Measurements from ENCODE around the gene ARHGAP26.

The ARHGAP26 gene

GRCh38 chr5:143234162-143234842 lies 464.1 kb downstream of the ARHGAP26 start:
- no peak for DNase-seq

GRCh38 chr5:143235423-143235822 lies 465.2 kb downstream of the ARHGAP26 start:
- DNase-seq, result no peak

- DNase-seq, result no peak
Measured at GRCh38 chr5:143236682-143237081, 466.5 kb downstream of the ARHGAP26 start.

GRCh38 chr5:143237664-143238063 lies 467.5 kb downstream of the ARHGAP26 start:
- no peak for DNase-seq

GRCh38 chr5:143238620-143239019 lies 468.4 kb downstream of the ARHGAP26 start:
- no peak for DNase-seq

GRCh38 chr5:143239882-143240518 lies 469.8 kb downstream of the ARHGAP26 start:
- no peak for DNase-seq

GRCh38 chr5:143241892-143242291 lies 471.7 kb downstream of the ARHGAP26 start:
- no peak for DNase-seq

- DNase-seq, result no peak
Measured at GRCh38 chr5:143243103-143243502, 472.9 kb downstream of the ARHGAP26 start.

- no peak for DNase-seq
Measured at GRCh38 chr5:143244000-143244736, 474.0 kb downstream of the ARHGAP26 start.

- DNase-seq, result no peak
Measured at GRCh38 chr5:143244990-143245389, 474.8 kb downstream of the ARHGAP26 start.

- DNase-seq, result no peak
Measured at GRCh38 chr5:143245929-143246561, 475.9 kb downstream of the ARHGAP26 start.

GRCh38 chr5:143247134-143247815 lies 477.1 kb downstream of the ARHGAP26 start:
- no peak for DNase-seq

- DNase-seq, result no peak
Measured at GRCh38 chr5:143248391-143248790, 478.2 kb downstream of the ARHGAP26 start.

- DNase-seq, result no peak
Measured at GRCh38 chr5:143248822-143249579, 478.8 kb downstream of the ARHGAP26 start.

GRCh38 chr5:143249851-143250250 lies 479.7 kb downstream of the ARHGAP26 start:
- no peak for DNase-seq

- no peak for DNase-seq
Measured at GRCh38 chr5:143251190-143251589, 481.0 kb downstream of the ARHGAP26 start.

- no peak for DNase-seq
Measured at GRCh38 chr5:143251946-143252345, 481.8 kb downstream of the ARHGAP26 start.

- DNase-seq, result no peak
Measured at GRCh38 chr5:143254819-143255218, 484.6 kb downstream of the ARHGAP26 start.

GRCh38 chr5:143258559-143259253 lies 488.5 kb downstream of the ARHGAP26 start:
- DNase-seq, result no peak

- DNase-seq, result no peak
Measured at GRCh38 chr5:143259254-143259605, 489.1 kb downstream of the ARHGAP26 start.

- DNase-seq, result no peak
Measured at GRCh38 chr5:143261748-143262392, 491.7 kb downstream of the ARHGAP26 start.
